Measurements from ENCODE around the gene SDC1.

DNA sequence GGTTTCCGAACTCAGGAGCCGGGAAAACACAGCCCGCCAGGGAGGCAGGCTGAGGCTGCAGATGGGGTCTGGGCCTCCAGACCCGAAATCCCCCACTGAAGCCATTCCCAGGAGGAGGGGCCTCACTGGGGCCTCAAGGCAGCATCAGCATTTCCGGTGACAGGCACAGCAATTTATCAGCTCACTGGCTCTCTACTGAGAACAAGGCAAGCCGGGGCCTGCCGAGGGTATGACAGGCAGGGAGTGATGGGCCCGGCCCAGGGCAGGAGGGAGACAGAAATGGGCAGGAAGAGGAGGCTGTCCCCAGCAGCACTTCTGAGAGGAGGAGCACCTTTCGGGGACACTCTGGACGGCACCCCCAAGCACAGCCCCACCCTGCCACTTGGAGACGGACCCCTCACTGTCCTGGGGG, 12.5 kb downstream of the SDC1 start:
- TF ChIP-seq, protein P1, sequence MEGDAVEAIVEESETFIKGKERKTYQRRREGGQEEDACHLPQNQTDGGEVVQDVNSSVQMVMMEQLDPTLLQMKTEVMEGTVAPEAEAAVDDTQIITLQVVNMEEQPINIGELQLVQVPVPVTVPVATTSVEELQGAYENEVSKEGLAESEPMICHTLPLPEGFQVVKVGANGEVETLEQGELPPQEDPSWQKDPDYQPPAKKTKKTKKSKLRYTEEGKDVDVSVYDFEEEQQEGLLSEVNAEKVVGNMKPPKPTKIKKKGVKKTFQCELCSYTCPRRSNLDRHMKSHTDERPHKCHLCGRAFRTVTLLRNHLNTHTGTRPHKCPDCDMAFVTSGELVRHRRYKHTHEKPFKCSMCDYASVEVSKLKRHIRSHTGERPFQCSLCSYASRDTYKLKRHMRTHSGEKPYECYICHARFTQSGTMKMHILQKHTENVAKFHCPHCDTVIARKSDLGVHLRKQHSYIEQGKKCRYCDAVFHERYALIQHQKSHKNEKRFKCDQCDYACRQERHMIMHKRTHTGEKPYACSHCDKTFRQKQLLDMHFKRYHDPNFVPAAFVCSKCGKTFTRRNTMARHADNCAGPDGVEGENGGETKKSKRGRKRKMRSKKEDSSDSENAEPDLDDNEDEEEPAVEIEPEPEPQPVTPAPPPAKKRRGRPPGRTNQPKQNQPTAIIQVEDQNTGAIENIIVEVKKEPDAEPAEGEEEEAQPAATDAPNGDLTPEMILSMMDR (conservative IDR thresholded peaks at IDR 0.05; ENCODE audit: low read length): no peak
- no peak for TF ChIP-seq EZH2phosphoT487 (IDR thresholded peaks at IDR 0.05; ENCODE audit: borderline replicate concordance, low read depth, low read length)
